ENCODE data around the gene PRSS38. TPM values are rescaled to one million over a fixed set of nuclear protein-coding genes. Genes with fewer than 3 reads are reported as not detected.

The PRSS38 gene
- total RNA-seq, 2 experiments from 2014 or later: not detected

DNA sequence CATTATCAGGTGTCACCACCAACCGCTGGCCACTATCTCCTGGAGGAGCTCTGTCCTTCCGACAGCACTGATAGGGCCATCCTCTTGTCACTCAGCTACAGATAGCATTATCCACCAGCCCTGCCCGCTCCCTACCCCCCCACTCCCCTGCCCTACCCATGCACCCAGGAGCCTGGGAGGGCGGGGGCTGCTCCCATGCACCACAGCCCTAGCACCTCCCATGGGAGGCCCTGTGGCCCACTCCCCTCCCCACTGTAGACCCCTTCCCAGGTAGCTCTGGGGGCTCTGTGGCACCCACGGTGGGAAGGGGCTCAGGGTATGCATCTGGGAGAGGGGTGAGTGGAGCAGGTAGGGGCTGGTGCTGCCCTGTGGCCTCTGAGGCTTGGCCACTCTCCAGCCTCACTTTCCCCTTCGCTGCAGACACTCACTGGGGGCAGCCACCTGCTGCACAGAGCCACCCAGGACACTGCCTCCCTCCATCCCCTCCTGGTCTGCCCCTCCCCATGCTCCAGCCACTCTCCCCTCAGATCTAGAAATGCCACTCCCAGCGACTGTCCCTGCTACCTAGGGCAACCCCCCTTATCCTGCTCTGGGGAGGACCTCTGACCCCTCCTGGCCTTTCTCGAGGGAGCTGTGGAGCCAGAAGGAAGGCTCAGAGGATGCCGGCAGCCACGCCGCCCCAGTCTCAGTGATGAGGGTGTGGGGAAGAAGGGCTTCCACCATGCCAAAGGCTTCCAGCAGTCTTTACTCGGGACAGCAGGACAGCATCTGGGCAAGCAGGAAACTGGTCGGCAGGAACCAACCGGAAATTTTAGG, 73.8 kb downstream of the PRSS38 start:
- Mint-ChIP-seq H3K27ac (peak overlapping the region; percentile 12), H3K4me1 (peaks cover 9% of the 10 kb centered on the region), H3K9me3 (no peaks in the 10 kb centered on the region), H3K4me3 (no peak overlapping the region), H3K36me3 (no peaks in the 10 kb centered on the region), H3K27me3 (no peaks in the 10 kb centered on the region)
- DNase-seq: no peak

DNA sequence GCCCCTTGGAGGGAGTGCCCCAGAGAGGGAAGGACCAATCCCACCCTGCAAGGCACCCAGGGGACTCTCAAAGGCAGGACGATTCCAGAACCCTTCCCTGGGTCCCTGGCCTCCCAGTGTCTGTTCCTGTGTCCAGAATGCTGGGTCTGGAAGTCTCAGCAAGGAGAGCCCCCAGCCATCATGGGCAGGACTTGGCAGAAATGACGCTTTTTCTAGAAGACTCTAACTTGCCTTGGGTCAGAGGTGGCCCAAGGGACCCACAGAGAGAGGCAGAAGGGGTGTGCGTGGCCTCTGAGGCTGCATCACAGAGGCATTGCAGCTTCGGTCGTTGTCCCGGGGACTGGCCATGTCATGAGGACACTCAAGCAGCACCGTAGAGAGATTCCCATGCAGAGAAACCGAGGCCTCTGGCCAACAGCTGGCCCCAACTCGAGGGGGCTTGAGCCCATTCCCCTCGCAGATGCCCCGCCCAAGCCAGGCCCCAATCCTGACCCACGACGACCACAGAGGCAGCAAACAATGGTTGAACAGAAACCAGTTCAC, 74.5 kb downstream of the PRSS38 start:
- peaks cover 9% of the 10 kb centered on the region for H3K4me1 Mint-ChIP-seq
- no peak overlapping the region for H3K4me3 Mint-ChIP-seq
- H3K27me3 Mint-ChIP-seq: no peaks in the 10 kb centered on the region
- DNase-seq: no peak
- no peak overlapping the region for H3K27ac Mint-ChIP-seq
- no peaks in the 10 kb centered on the region for H3K36me3 Mint-ChIP-seq
- no peaks in the 10 kb centered on the region for H3K9me3 Mint-ChIP-seq

DNA sequence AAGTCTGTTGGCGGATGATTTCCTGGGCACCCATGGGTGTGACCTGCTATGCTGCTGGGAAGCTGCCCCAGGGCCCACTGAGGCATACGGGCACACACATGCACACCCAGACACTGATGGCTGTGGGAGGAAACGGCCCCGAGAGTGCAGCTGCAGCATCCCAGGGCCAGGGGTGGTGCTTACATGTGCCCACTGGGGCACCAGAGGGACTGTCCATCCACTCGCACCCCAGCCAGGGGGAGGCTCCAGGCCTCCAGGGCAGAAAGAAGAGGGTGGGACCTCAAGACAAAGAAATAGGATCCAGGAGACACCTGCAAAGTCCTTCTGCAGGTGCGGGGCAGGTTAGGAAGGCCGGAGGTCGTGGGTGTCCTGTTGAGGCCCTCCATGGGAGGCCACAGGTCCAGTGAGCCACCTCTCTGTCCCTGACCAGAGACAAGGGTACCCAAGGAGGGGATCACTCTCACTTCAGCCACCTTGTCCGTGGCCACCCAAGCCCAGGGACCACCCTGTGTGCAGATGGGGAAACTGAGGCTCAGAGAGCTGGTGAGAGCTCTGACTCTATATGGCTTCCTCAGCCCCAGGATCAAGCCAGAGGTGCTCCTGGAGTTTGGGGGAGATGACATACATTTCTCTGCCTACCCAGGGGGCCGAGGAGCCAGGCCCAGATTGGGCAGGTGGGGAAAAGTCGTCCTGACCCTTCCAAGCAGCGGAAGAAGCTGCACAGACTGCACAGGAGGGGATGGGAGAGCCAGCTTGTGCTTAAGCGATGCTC, 75.2 kb downstream of the PRSS38 start:
- no peaks in the 10 kb centered on the region for H3K36me3 Mint-ChIP-seq
- no peak for DNase-seq
- H3K27ac Mint-ChIP-seq: no peak overlapping the region
- H3K4me1 Mint-ChIP-seq: peaks cover 6% of the 10 kb centered on the region
- no peak overlapping the region for H3K4me3 Mint-ChIP-seq
- H3K27me3 Mint-ChIP-seq: no peaks in the 10 kb centered on the region
- H3K9me3 Mint-ChIP-seq: no peaks in the 10 kb centered on the region

DNA sequence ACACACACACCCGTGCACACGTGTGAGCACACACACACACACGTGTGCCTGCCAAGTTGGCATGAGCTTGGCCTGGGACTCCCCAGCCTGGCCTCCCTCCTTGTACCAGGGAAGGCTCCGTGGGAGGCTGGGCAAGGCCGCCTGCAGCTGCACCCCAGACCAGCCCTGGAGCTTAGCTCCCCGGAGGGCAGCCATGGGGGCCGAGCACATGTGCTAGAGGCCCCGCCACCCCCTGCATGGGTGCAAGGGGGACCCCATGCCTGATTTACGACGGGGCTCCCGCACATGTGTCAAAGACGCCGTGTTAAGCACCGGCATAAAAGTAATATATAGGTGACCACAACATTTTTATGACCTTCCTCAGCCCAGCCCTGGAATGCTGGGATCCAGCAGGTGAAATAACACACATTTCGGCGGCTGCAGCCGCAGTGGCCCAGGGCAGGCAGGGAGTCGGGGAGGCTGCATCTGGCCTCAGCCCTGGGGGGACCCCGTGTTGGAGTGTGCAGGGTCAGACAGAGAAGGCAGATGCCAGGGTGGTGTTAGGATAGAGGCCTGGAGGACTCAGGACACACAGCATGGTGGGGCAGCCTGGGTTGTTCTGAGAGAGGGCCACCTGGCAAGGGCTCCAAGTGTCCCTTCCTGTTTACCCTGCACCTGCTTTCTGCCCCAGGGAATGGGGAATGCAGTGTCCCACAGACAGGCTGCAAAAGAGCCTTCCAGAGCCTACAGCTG, 75.9 kb downstream of the PRSS38 start:
- H3K4me3 Mint-ChIP-seq: no peak overlapping the region
- no peaks in the 10 kb centered on the region for H3K9me3 Mint-ChIP-seq
- no peaks in the 10 kb centered on the region for H3K36me3 Mint-ChIP-seq
- no peaks in the 10 kb centered on the region for H3K27me3 Mint-ChIP-seq
- peaks cover 2% of the 10 kb centered on the region for H3K4me1 Mint-ChIP-seq
- no peak overlapping the region for H3K27ac Mint-ChIP-seq
- DNase-seq: no peak

DNA sequence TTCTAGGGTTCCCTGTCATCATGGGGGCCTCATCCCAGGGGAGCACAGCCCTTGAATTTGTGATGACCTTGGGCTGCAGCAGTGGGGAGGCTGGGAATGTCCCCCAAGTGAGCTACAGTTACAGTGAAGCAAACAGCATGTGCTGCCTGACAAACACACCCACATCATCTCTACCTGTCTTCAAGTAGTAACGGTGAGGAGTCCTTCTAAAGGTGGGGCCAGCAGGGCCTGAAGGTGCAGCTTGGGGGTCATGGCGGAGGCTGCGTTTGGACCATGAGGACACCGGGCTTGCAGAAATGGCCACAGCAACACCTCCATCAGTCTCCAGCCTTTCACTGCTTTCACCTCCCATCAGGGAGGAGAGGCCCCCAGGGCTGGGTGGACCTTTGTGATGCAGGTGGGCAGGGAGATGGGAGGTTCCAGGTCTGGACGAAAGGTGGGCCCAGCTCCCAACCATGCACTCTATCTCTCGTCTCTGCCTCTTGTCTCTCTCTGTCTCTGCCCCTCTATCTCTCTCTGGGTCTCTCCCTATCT, 76.5 kb downstream of the PRSS38 start:
- H3K9me3 Mint-ChIP-seq: no peaks in the 10 kb centered on the region
- peaks cover 2% of the 10 kb centered on the region for H3K4me1 Mint-ChIP-seq
- H3K27ac Mint-ChIP-seq: no peak overlapping the region
- no peaks in the 10 kb centered on the region for H3K27me3 Mint-ChIP-seq
- H3K4me3 Mint-ChIP-seq: no peak overlapping the region
- no peak for DNase-seq
- no peaks in the 10 kb centered on the region for H3K36me3 Mint-ChIP-seq

DNA sequence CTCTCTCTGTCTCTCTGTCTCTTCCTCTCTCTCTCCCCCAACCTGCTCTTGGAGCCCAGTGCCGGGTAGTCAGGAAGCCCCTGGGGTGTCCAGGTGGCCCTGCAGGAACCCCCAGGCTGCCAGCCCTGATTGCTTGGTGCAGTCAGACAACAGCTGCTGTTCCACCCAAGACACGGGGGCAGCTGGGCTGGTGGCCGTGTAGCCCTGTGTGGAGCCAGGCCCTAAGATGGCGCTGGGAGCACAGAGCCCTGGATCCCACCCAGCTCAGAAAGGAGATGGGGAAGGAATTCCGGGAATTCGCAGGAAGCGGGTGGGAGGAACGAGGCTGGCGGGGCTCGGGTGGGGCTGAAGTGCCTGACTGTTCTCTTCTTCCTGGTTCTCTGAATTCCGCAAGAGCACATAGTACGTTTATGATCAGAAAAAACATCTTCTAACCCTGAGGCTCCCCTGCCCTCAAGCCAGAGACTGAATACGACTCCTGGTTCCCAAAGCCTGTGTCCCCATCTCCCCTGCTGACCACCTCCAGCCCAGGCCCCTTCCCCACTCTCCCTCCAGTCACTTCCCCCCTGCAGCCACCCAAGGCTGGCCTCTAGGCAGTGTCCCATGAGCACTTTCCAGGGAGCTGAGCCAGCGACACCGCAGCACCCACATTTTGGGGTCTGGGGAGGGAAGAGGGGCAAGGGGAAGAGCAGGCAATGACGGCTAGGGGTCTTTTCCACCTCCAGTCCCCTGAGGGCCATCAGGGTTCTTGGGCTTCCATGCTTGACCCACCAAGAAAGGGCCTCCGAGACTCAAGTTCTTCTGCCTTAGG, 77.2 kb downstream of the PRSS38 start:
- no peaks in the 10 kb centered on the region for H3K9me3 Mint-ChIP-seq
- no peak overlapping the region for H3K27ac Mint-ChIP-seq
- H3K4me1 Mint-ChIP-seq: peaks cover 2% of the 10 kb centered on the region
- no peaks in the 10 kb centered on the region for H3K27me3 Mint-ChIP-seq
- H3K36me3 Mint-ChIP-seq: no peaks in the 10 kb centered on the region
- DNase-seq: no peak
- H3K4me3 Mint-ChIP-seq: no peak overlapping the region

DNA sequence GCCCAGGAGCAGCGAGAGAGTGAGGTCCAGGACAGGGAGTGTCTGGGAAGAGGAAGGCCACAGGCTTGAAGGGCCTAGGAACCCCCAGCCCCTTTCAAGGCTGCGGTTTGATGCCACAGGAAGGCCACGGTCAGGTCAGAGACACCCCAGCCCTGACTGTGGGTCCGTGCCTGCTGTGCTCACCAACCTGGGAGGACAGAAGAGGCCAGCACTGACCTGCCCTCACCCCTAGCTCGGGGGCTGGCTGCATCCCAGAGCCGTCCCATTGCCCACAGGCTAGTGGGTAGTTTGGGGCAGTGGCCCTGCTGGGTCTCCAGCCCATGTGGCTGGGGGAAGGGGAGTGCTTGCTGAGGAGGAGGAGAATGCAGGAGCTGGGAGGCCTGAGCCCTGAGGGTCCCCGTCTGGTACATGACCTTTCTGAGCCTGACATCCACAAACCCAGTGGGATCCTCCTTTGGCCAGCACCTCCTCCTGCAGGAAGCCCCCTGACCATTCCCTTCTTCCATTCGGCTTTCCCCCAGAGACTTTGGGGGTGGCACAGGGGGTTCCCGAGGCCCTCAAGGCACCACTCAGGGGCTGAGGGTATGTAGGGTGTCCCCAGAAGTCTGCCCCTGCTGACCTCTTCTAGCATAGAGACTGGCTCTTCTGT, 77.9 kb downstream of the PRSS38 start:
- Mint-ChIP-seq H3K4me3 (no peak overlapping the region), H3K4me1 (peaks cover 3% of the 10 kb centered on the region), H3K9me3 (no peaks in the 10 kb centered on the region), H3K36me3 (no peaks in the 10 kb centered on the region), H3K27me3 (no peaks in the 10 kb centered on the region), H3K27ac (no peak overlapping the region)
- no peak for DNase-seq

DNA sequence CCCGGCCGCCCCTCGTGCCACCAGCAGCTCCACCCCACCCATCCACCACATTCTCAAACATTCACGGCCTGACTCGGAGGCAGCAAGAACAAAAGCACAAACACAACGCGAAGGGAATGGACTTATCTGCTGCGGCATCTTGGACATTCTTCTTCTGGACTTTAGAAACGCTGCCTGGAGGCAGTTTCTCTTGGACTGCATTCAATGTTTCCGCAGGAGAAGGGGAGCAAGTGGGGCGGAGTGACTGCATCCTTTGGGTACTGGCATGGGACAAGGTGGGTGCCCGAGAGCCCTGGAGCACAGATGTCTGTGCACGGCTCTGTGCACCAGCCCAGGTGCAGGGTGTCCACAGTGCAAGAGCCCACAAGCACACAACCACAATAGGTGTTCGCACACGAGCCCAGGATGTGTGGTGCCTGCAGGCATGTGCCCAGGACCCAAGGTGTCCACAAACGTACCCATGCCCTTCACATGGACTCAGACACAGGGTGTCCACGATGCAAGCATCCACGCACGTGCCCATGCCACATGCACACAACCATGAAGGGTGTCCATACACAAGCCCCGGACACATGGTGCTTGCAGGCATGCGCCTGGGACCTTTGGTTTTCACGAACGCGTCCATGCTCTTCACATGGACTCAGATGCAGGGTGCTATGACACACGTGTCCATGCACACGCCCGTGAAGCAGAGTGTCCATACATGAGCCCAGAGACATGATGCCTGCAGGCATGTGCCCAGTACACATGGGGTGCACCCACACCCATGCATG, 78.7 kb downstream of the PRSS38 start:
- Mint-ChIP-seq H3K4me3 (no peak overlapping the region), H3K27ac (no peak overlapping the region), H3K9me3 (no peaks in the 10 kb centered on the region), H3K27me3 (no peaks in the 10 kb centered on the region), H3K36me3 (no peaks in the 10 kb centered on the region), H3K4me1 (peaks cover 6% of the 10 kb centered on the region)
- DNase-seq: no peak

DNA sequence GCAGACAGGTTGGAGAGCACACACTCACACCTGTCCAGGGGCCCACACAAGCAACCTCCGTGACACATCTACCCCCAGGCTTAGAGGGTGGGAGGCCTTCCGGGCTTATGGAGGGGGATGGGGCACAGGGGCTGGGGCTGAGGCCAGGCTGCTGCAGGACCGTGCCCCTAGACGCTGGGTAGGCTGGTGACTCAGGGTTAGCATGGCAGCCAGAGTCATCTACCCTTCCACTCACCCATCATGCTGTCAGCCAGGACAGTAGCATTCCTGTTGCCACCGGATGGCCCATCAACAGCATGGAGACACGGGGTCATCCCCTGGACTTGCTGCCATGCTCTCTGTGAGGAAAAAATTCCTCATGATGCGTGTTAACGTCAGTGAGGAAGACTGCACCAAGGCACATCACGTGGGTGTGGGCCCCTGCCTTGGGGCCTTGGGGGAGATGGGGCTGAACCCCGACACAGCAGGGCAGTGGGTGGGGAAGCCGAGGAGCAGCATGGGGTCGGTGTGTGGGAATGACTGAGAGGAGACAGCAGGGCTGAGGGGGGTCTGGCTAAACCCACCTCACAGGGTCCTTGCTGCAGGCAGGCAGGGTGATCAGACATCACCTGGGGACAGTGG, 79.5 kb downstream of the PRSS38 start:
- Mint-ChIP-seq H3K9me3 (no peaks in the 10 kb centered on the region), H3K27me3 (no peaks in the 10 kb centered on the region), H3K27ac (no peak overlapping the region), H3K4me1 (peaks cover 6% of the 10 kb centered on the region), H3K36me3 (no peaks in the 10 kb centered on the region), H3K4me3 (no peak overlapping the region)
- DNase-seq: no peak

Other genes starting within 250 kb of the PRSS38 start
- 10 to 100 TPM; 24.1 to 27.9 TPM for gene JMJD4, start 80.4 kb upstream of the PRSS38 start, total RNA-seq
- 10 to 100 TPM; 24.1 to 30.5 TPM for gene SNAP47, start 80.2 kb upstream of the PRSS38 start, total RNA-seq
- not detected for gene WNT9A, start 132.3 kb downstream of the PRSS38 start, total RNA-seq
- gene WNT3A, start 191.3 kb downstream of the PRSS38 start, total RNA-seq: not detected

Data from activated naive CD8-positive, alpha-beta T cell treated with anti-CD3 and anti-CD28 coated beads for 36 hours (primary cell).